ENCODE data around the gene PRKACA.
A peak's percentile ranks its signal among the peaks of the same experiment; 100 is the strongest.

PRKACA gene

DNA sequence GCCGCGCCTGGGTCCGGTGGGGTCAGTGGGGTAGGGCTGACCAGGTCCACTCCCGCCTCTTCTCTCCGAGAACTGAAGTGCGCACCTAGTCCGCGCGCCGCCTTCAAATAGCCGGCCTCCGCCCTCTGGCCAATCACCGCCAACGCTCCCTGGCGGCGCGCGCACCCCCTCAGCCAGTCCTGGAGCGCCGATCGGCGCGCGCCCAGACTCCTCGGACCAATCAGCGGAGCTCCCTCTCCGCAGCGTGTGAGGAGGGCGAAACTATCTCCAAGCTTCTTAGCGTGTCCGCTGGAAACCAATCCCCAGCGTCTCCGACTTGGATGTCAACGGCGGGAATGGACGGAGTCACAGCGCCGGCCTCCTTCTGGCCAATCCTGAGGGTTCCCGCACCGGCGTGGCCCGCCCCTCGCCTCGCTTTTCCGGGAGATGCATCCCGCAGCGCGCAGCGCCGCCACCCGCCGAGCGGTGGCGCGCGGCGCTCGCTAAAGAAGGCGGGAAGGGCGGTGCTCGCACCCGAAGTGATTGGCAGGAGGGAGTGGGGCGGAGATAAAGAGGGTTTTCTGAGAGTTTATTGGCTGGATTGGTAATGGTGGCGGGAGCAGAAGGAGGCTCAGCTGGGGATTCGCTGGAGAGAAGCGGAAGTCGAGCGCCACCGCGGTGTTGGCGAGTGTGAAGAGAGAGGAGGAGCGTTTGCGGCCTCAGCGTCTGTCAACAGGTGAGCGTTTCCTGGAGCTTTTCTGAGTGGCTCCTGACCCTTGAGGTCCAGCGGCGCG lies 19.1 kb upstream of the PRKACA start, which contains the start of gene ASF1B:
TSS of gene ASF1B (minus strand) at position 81 of the 773 bp plus-strand sequence. CDS start 133 bp downstream, outside the sequence.
- H3K27ac ChIP-seq (ENCODE audit: extremely low read depth, low read depth, low read length): peak within 1 kb of the TSS; percentile 85
- H3K9me3 ChIP-seq (ENCODE audit: control insufficient read depth, insufficient read depth, low read depth, low read length): no peaks in the 10 kb centered on the region
- peak within 1 kb of the TSS; percentile 90 for H3K4me3 ChIP-seq (ENCODE audit: low read depth, low read length)
- H3K4me1 ChIP-seq (ENCODE audit: control insufficient read depth, insufficient read depth, low read length): no peaks in the 10 kb centered on the region
- peaks cover 4 to 10% of the 10 kb centered on the region in 2 experiments; a peak in 2 of 3 replicates for H3K36me3 ChIP-seq (ENCODE audit: control insufficient read depth in 2 of 2, insufficient read depth in 1 of 2, low read length in 2 of 2)
- ChIA-PET CTCF (interaction anchor here (0.5 to 3.8 kb wide), 43 partner anchors 11 to 549 kb away, joined by 3 to 31 read pairs (median 4); no protein-coding TSS in a partner anchor), POLR2A (interaction anchor here (0.5 to 2.8 kb wide), 59 partner anchors 9 to 1080 kb away, joined by 3 to 64 read pairs (median 4); partner anchors contain the start of genes DNAJB1, GIPC1, MISP3 and NANOS3)
- no peak for TF ChIP-seq ZNF561 (tag by site-specific recombination; IDR thresholded peaks at IDR 0.05; ENCODE audit: borderline replicate concordance)
- no peak for TF ChIP-seq ZNF629 (tag by site-specific recombination; IDR thresholded peaks at IDR 0.05)
- 0 out of 2 replicates have a peak, but pooled peaks have one; percentile 5 for TF ChIP-seq ZNF394 (tag by site-specific recombination; IDR thresholded peaks at IDR 0.05; ENCODE audit: borderline replicate concordance)
- 0 out of 2 replicates have a peak, but pooled peaks have one; percentile 18 for TF ChIP-seq FEZF1 (tag by site-specific recombination; IDR thresholded peaks at IDR 0.05)
- TF ChIP-seq IKZF3 (tag by site-specific recombination; IDR thresholded peaks at IDR 0.05): peak; percentile 98
- TF ChIP-seq KLF10 (tag by site-specific recombination; IDR thresholded peaks at IDR 0.05): peak; percentile 42; the same call in 1 of the 2 replicates
- TF ChIP-seq ZNF623 (tag by site-specific recombination; IDR thresholded peaks at IDR 0.05): no peak
- TF ChIP-seq ZNF16 (tag by site-specific recombination; IDR thresholded peaks at IDR 0.05; ENCODE audit: low read depth): no peak
- TF ChIP-seq ZNF433 (tag by site-specific recombination; IDR thresholded peaks at IDR 0.05; ENCODE audit: low read depth): no peak
- no peak for TF ChIP-seq YY2 (tag by site-specific recombination; IDR thresholded peaks at IDR 0.05)
- TF ChIP-seq, protein P1, sequence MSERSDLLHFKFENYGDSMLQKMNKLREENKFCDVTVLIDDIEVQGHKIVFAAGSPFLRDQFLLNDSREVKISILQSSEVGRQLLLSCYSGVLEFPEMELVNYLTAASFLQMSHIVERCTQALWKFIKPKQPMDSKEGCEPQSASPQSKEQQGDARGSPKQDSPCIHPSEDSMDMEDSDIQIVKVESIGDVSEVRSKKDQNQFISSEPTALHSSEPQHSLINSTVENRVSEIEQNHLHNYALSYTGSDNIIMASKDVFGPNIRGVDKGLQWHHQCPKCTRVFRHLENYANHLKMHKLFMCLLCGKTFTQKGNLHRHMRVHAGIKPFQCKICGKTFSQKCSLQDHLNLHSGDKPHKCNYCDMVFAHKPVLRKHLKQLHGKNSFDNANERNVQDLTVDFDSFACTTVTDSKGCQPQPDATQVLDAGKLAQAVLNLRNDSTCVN (tag by site-specific recombination; optimal IDR thresholded peaks at IDR 0.05): peak; percentile 99
- no peak for TF ChIP-seq ZNF704 (tag by site-specific recombination; IDR thresholded peaks at IDR 0.05)
- no peak for TF ChIP-seq YY1 (tag by site-specific recombination; IDR thresholded peaks at IDR 0.05)
- no peak for TF ChIP-seq ZNF211 (tag by site-specific recombination; IDR thresholded peaks at IDR 0.05; ENCODE audit: low read depth)
- TF ChIP-seq SP2 (tag by site-specific recombination; IDR thresholded peaks at IDR 0.05): peak; percentile 98
- TF ChIP-seq MEIS1 (CRISPR knock-in tag; IDR thresholded peaks at IDR 0.05; ENCODE audit: borderline replicate concordance): no peak
- TF ChIP-seq ZBTB10 (tag by site-specific recombination; IDR thresholded peaks at IDR 0.05): 0 out of 2 replicates have a peak, but pooled peaks have one; percentile 7
- TF ChIP-seq, protein P2, sequence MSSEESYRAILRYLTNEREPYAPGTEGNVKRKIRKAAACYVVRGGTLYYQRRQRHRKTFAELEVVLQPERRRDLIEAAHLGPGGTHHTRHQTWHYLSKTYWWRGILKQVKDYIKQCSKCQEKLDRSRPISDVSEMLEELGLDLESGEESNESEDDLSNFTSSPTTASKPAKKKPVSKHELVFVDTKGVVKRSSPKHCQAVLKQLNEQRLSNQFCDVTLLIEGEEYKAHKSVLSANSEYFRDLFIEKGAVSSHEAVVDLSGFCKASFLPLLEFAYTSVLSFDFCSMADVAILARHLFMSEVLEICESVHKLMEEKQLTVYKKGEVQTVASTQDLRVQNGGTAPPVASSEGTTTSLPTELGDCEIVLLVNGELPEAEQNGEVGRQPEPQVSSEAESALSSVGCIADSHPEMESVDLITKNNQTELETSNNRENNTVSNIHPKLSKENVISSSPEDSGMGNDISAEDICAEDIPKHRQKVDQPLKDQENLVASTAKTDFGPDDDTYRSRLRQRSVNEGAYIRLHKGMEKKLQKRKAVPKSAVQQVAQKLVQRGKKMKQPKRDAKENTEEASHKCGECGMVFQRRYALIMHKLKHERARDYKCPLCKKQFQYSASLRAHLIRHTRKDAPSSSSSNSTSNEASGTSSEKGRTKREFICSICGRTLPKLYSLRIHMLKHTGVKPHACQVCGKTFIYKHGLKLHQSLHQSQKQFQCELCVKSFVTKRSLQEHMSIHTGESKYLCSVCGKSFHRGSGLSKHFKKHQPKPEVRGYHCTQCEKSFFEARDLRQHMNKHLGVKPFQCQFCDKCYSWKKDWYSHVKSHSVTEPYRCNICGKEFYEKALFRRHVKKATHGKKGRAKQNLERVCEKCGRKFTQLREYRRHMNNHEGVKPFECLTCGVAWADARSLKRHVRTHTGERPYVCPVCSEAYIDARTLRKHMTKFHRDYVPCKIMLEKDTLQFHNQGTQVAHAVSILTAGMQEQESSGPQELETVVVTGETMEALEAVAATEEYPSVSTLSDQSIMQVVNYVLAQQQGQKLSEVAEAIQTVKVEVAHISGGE (tag by site-specific recombination; conservative IDR thresholded peaks at IDR 0.05; ENCODE audit: low read depth): peak; percentile 58
- TF ChIP-seq, protein P3, sequence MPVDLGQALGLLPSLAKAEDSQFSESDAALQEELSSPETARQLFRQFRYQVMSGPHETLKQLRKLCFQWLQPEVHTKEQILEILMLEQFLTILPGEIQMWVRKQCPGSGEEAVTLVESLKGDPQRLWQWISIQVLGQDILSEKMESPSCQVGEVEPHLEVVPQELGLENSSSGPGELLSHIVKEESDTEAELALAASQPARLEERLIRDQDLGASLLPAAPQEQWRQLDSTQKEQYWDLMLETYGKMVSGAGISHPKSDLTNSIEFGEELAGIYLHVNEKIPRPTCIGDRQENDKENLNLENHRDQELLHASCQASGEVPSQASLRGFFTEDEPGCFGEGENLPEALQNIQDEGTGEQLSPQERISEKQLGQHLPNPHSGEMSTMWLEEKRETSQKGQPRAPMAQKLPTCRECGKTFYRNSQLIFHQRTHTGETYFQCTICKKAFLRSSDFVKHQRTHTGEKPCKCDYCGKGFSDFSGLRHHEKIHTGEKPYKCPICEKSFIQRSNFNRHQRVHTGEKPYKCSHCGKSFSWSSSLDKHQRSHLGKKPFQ (tag by site-specific recombination; IDR thresholded peaks at IDR 0.05): peak; percentile 94
- no peak; the same call in 1 of the 2 replicates for TF ChIP-seq ZNF785 (tag by site-specific recombination; IDR thresholded peaks at IDR 0.05)
- TF ChIP-seq TCF7L2 (IDR thresholded peaks at IDR 0.05; ENCODE audit: borderline replicate concordance, low read depth, low read length): no peak
- peak; percentile 93 for TF ChIP-seq SP3 (tag by site-specific recombination; IDR thresholded peaks at IDR 0.05)
- TF ChIP-seq ZNF169 (tag by site-specific recombination; IDR thresholded peaks at IDR 0.05): no peak
- no peak for TF ChIP-seq ZNF292 (tag by site-specific recombination; IDR thresholded peaks at IDR 0.05; ENCODE audit: borderline replicate concordance, low read depth)
- no peak for TF ChIP-seq ZNF174 (tag by site-specific recombination; IDR thresholded peaks at IDR 0.05)
- peak; percentile 68 for TF ChIP-seq GLIS1 (tag by site-specific recombination; IDR thresholded peaks at IDR 0.05)
- TF ChIP-seq ZNF48 (tag by site-specific recombination; IDR thresholded peaks at IDR 0.05): no peak

All from HEK293 (cell line).